GM12801 (cell line): ENCODE measurements around the gene ICAM3.

ENCODE experiments used
- CTCF ChIP-seq: IDR thresholded peaks from one replicate; pipeline ENCODE4 v1.5.1; 2011; ENCODE audit warnings: control low read depth; ENCODE audit not compliant: insufficient read length; ENCODE audit errors: extremely low read depth

The ICAM3 gene

GRCh38 chr19:10329555-10329954 is 9.9 kb downstream of the ICAM3 start:
- TF ChIP-seq CTCF, result no peak

- TF ChIP-seq CTCF, result no peak
Measured at GRCh38 chr19:10328558-10329429, 10.6 kb downstream of the ICAM3 start.

GRCh38 chr19:10327793-10328192 is 11.6 kb downstream of the ICAM3 start:
- no peak for TF ChIP-seq CTCF

- TF ChIP-seq CTCF, result no peak
Measured at GRCh38 chr19:10325732-10326131, 13.7 kb downstream of the ICAM3 start.

GRCh38 chr19:10321874-10322835 is 17.3 kb downstream of the ICAM3 start:
- TF ChIP-seq CTCF, result no peak

GRCh38 chr19:10321417-10321797 is 18.0 kb downstream of the ICAM3 start:
- no peak for TF ChIP-seq CTCF
